Stimulated activated CD4-positive, alpha-beta T cell treated with anti-CD3 and anti-CD28 coated beads, Interleukin-12 subunit alpha, Interleukin-12 subunit beta, amount 100 ng/mL, for 48 hours (primary cell): ENCODE data around the gene APOO.
"Not testable (repeated sequence)": the region's sequence is repeated elsewhere in the genome, so short reads cannot be mapped to it uniquely, and the experiment has no call there.

Source experiments
- DNase-seq, 3 donors: peaks; one replicate each; pipeline ENCODE4 v3.0.0-alpha.2; 2020; ENCODE audit warnings: low read depth in 2 of 3, low spot score in 1 of 3

Gene APOO

GRCh38 chrX:23904096-23904495, 3.6 kb downstream of the APOO start:
- DNase-seq, result no peak

GRCh38 chrX:23902419-23902818, 5.3 kb downstream of the APOO start:
- DNase-seq, result no peak

GRCh38 chrX:23901805-23902204, 5.9 kb downstream of the APOO start:
- peak in 1 of 3 donors; percentile 32 for DNase-seq

GRCh38 chrX:23901060-23901459, 6.7 kb downstream of the APOO start:
- DNase-seq, result no peak

GRCh38 chrX:23900220-23900797, 7.4 kb downstream of the APOO start:
- DNase-seq, result no peak

GRCh38 chrX:23898412-23898959, 9.3 kb downstream of the APOO start:
- no peak for DNase-seq

- DNase-seq, result no peak
Measured at GRCh38 chrX:23896981-23897380, 10.8 kb downstream of the APOO start.

- not testable (repeated sequence) for DNase-seq
Measured at GRCh38 chrX:23896539-23896938, 11.2 kb downstream of the APOO start.

- DNase-seq, result not testable (repeated sequence)
Measured at GRCh38 chrX:23894993-23895392, 12.7 kb downstream of the APOO start.

- DNase-seq, result no peak
Measured at GRCh38 chrX:23890933-23891332, 16.8 kb downstream of the APOO start.

- DNase-seq, result no peak
Measured at GRCh38 chrX:23888887-23889501, 18.7 kb downstream of the APOO start.

- no peak for DNase-seq
Measured at GRCh38 chrX:23887918-23888317, 19.8 kb downstream of the APOO start.

GRCh38 chrX:23887451-23887850, 20.3 kb downstream of the APOO start:
- DNase-seq, result no peak

- DNase-seq, result no peak
Measured at GRCh38 chrX:23885803-23886202, 21.9 kb downstream of the APOO start.

- no peak for DNase-seq
Measured at GRCh38 chrX:23884427-23885024, 23.2 kb downstream of the APOO start.

GRCh38 chrX:23883737-23884354, 23.9 kb downstream of the APOO start:
- DNase-seq, result no peak

- no peak for DNase-seq
Measured at GRCh38 chrX:23879380-23880090, 28.2 kb downstream of the APOO start.

- no peak for DNase-seq
Measured at GRCh38 chrX:23871905-23872546, 35.7 kb downstream of the APOO start.

- no peak for DNase-seq
Measured at GRCh38 chrX:23870041-23870440, 37.7 kb downstream of the APOO start.

GRCh38 chrX:23864742-23865326, 42.9 kb downstream of the APOO start:
- no peak for DNase-seq

- DNase-seq, result not testable (repeated sequence)
Measured at GRCh38 chrX:23861952-23862351, 45.8 kb downstream of the APOO start.
